GM19351 (cell line): ENCODE results near the gene KHSRP.
"Not testable (repeated sequence)": the region's sequence is repeated elsewhere in the genome, so short reads cannot be mapped to it uniquely, and the experiment has no call there.

Source experiments
- ATAC-seq: cut with Tn5 transposase; IDR thresholded peaks from one replicate; pipeline ENCODE4 v1.9.1; 2021; ENCODE audit warnings: mild to moderate bottlenecking, moderate library complexity; ENCODE audit not compliant: unreplicated experiment

KHSRP gene

GRCh38 chr19:6418562-6418932, 6.1 kb downstream of the KHSRP start:
- no peak for ATAC-seq

- no peak for ATAC-seq
Measured at GRCh38 chr19:6417713-6418561, 6.7 kb downstream of the KHSRP start.

GRCh38 chr19:6416658-6417405, 7.8 kb downstream of the KHSRP start:
- ATAC-seq, result no peak

- no peak for ATAC-seq
Measured at GRCh38 chr19:6415591-6416190, 8.9 kb downstream of the KHSRP start.

- no peak for ATAC-seq
Measured at GRCh38 chr19:6414793-6415590, 9.6 kb downstream of the KHSRP start.

- no peak for ATAC-seq
Measured at GRCh38 chr19:6413721-6414643, 10.6 kb downstream of the KHSRP start.

GRCh38 chr19:6413291-6413690, 11.3 kb downstream of the KHSRP start:
- ATAC-seq, result no peak

GRCh38 chr19:6412447-6413091, 12.0 kb downstream of the KHSRP start:
- ATAC-seq, result no peak

GRCh38 chr19:6412061-6412446, 12.6 kb downstream of the KHSRP start:
- ATAC-seq, result no peak

GRCh38 chr19:6409346-6409745, 15.3 kb downstream of the KHSRP start:
- no peak for ATAC-seq

GRCh38 chr19:6406401-6406800, 18.2 kb downstream of the KHSRP start:
- ATAC-seq, result no peak

GRCh38 chr19:6402837-6403608, 21.6 kb downstream of the KHSRP start:
- ATAC-seq, result no peak

GRCh38 chr19:6402058-6402457, 22.6 kb downstream of the KHSRP start:
- no peak for ATAC-seq

- not testable (repeated sequence) for ATAC-seq
Measured at GRCh38 chr19:6400062-6400944, 24.3 kb downstream of the KHSRP start.

GRCh38 chr19:6396305-6396704, 28.3 kb downstream of the KHSRP start:
- no peak for ATAC-seq

GRCh38 chr19:6394831-6395230, 29.8 kb downstream of the KHSRP start:
- ATAC-seq, result no peak

GRCh38 chr19:6393983-6394412, 30.6 kb downstream of the KHSRP start:
- no peak for ATAC-seq
